Measurements from ENCODE around the gene CPZ. TPM values are rescaled to one million over a fixed set of nuclear protein-coding genes. Genes with fewer than 3 reads are reported as not detected.

Gene CPZ
- total RNA-seq, 1 donor from 2014 or later, result 6.0 TPM

DNA sequence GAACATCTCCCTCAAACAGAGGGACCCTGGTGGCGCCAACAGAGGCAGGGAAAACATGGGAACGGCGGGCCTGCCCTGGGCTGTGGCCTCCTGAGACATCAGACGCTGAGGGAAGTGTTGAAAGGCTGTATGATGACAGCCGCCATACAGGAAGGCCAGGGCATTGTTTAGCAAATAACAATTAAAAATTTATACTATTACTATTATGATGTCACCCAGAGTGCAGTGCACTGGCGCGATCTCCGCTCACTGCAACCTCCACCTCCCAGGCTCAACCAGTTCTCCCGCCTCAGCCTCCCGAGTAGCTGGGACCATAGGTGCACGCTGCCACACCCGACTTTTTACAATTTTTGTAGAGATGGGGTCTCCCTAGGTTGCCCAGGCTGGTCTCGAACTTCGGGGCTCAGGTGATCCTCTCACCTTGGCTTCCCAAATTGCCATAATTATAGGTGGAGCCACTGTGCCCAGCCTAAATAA lies 54.6 kb downstream of the CPZ start:
- intact Hi-C loops (cut with DNase I), result no loop called here
- Histone ChIP-seq H3K36me3 (no peaks in the 10 kb centered on the region), H3K9me3 (no peaks in the 10 kb centered on the region), H3K27ac (no peak overlapping the region), H3K27me3 (ENCODE audit: low read depth) (peaks cover 22% of the 10 kb centered on the region), H3K4me3 (no peak overlapping the region), H3K4me1 (no peaks in the 10 kb centered on the region)
- DNase-seq, result no peak
- no peak for ATAC-seq
- TF ChIP-seq, protein P1, sequence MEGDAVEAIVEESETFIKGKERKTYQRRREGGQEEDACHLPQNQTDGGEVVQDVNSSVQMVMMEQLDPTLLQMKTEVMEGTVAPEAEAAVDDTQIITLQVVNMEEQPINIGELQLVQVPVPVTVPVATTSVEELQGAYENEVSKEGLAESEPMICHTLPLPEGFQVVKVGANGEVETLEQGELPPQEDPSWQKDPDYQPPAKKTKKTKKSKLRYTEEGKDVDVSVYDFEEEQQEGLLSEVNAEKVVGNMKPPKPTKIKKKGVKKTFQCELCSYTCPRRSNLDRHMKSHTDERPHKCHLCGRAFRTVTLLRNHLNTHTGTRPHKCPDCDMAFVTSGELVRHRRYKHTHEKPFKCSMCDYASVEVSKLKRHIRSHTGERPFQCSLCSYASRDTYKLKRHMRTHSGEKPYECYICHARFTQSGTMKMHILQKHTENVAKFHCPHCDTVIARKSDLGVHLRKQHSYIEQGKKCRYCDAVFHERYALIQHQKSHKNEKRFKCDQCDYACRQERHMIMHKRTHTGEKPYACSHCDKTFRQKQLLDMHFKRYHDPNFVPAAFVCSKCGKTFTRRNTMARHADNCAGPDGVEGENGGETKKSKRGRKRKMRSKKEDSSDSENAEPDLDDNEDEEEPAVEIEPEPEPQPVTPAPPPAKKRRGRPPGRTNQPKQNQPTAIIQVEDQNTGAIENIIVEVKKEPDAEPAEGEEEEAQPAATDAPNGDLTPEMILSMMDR (IDR thresholded peaks at IDR 0.05), result no peak

- Histone ChIP-seq H3K4me1 (no peaks in the 10 kb centered on the region), H3K4me3 (no peak overlapping the region), H3K9me3 (no peaks in the 10 kb centered on the region), H3K27ac (no peak overlapping the region), H3K27me3 (ENCODE audit: low read depth) (peaks cover 25% of the 10 kb centered on the region), H3K36me3 (no peaks in the 10 kb centered on the region)
- intact Hi-C loops (cut with DNase I), result no loop called here
- TF ChIP-seq, protein P1 (IDR thresholded peaks at IDR 0.05), result no peak
- no peak for DNase-seq
- no peak for ATAC-seq
Observed at GRCh38 chr4:8647626-8648025, 55.1 kb downstream of the CPZ start.

DNA sequence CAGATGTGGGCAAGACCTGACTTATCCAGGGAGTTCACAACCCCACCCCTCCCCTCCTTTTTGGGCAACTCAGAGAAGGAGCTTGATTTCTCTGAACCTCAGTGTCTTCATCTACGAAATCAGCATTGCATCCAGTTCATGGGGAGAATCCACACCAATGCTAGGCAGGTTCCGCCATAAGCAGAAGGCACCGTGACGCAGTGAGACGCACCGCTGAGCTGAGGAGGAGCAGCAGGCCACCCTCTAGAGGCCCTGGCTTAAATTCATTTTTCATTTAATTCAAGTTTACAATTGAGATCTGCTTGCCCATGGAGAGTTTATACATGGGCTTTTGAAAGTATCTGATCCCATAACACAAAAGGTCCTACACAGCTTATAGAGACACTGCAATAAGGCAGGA lies 55.7 kb downstream of the CPZ start:
- ATAC-seq, result no peak

GRCh38 chr4:8648816-8649630 lies 56.5 kb downstream of the CPZ start:
- Histone ChIP-seq H3K27ac (no peak overlapping the region), H3K36me3 (no peaks in the 10 kb centered on the region), H3K4me1 (no peaks in the 10 kb centered on the region), H3K9me3 (no peaks in the 10 kb centered on the region), H3K4me3 (no peak overlapping the region), H3K27me3 (ENCODE audit: low read depth) (peaks cover 25% of the 10 kb centered on the region)
- no peak for ATAC-seq
- TF ChIP-seq, protein P1 (IDR thresholded peaks at IDR 0.05), result no peak
- intact Hi-C loops (cut with DNase I), result no loop called here
- DNase-seq, result no peak

More for the DNA sequence above, 55.7 kb downstream of the CPZ start:
- Histone ChIP-seq H3K4me3 (no peak overlapping the region), H3K27ac (no peak overlapping the region), H3K27me3 (ENCODE audit: low read depth) (peaks cover 25% of the 10 kb centered on the region), H3K9me3 (no peaks in the 10 kb centered on the region), H3K36me3 (no peaks in the 10 kb centered on the region), H3K4me1 (no peaks in the 10 kb centered on the region)
- DNase-seq, result no peak
- TF ChIP-seq, protein P1 (IDR thresholded peaks at IDR 0.05), result no peak
- intact Hi-C loops (cut with DNase I), result no loop called here

GRCh38 chr4:8649631-8650361 lies 57.2 kb downstream of the CPZ start:
- Histone ChIP-seq H3K4me3 (no peak overlapping the region), H3K4me1 (no peaks in the 10 kb centered on the region), H3K9me3 (no peaks in the 10 kb centered on the region), H3K27me3 (ENCODE audit: low read depth) (peaks cover 25% of the 10 kb centered on the region), H3K27ac (no peak overlapping the region), H3K36me3 (no peaks in the 10 kb centered on the region)
- intact Hi-C loops (cut with DNase I), result no loop called here
- TF ChIP-seq, protein P1 (IDR thresholded peaks at IDR 0.05), result no peak
- DNase-seq, result no peak
- ATAC-seq, result no peak
